ENCODE measurements around the gene HERPUD1. TPM values are rescaled to one million over a fixed set of nuclear protein-coding genes. Genes with fewer than 3 reads are reported as not detected.

HERPUD1 gene
- total and polyA plus RNA-seq, 4 donors = 57.8 to 219 (median 118) TPM

DNA sequence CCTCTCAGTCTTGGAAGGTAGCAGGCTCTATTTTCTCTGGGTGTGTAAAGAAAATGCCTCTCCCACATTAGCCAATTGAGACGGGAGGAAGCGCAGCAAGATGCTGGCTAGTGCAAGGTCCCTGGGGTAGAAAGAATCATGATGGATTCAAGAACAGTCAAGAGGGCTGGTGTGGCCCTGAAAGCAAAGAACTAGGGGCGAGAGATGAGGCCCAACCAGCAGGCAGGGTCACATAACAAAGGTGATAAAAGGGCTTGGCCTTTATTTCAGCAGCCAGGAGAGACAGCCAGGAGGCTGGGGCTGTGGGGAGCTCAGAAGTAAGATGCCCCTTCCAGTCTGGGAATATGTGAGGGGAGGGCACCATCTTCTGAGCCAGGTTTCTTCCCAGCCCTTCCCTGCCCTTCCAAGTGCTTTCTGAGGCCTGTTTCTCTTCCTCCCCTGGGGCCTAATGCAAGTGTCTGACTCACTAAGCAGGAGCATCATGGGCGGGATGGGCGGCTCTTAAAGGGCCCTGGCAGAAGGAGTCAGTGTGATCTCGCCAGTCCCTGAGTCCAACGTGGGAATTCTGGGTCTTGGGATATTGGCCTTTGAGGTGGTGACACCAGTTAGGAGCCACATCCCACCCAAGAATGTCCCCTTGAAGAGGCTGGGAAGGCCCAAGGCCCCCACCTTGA lies 53.5 kb downstream of the HERPUD1 start:
- H3K4me3 ChIP-seq (ENCODE audit: low read depth in 1 of 3, low read length in 3 of 3) = no peak overlapping the region
- DNase-seq (ENCODE audit: low spot score) = no peak
- H3K9me3 ChIP-seq (ENCODE audit: control insufficient read depth in 4 of 4, low read length in 3 of 4) = no peaks in the 10 kb centered on the region
- H3K27ac ChIP-seq (ENCODE audit: low read depth in 1 of 2, low read length in 2 of 2) = peak overlapping the region; percentile 32 to 58
- 88% methylated on average over 7 of the region's 7 CpGs for WGBS
- no peaks in the 10 kb centered on the region for H3K36me3 ChIP-seq (ENCODE audit: control insufficient read depth in 4 of 4, insufficient read depth in 3 of 4, low read depth in 1 of 4, low read length in 3 of 4)
- H3K9ac ChIP-seq (ENCODE audit: low read depth in 1 of 2, low read length in 2 of 2) = no peak overlapping the region
- H3K27me3 ChIP-seq (ENCODE audit: control insufficient read depth in 4 of 4, insufficient read depth in 4 of 4, low read length in 3 of 4) = no peaks in the 10 kb centered on the region
- peaks cover 4 to 17% (median 12%) of the 10 kb centered on the region in 4 donors for H3K4me1 ChIP-seq (ENCODE audit: control insufficient read depth in 4 of 4, insufficient read depth in 4 of 4, low read length in 3 of 4)
- TF ChIP-seq RXRA (IDR thresholded peaks at IDR 0.05) = no peak
- TF ChIP-seq, protein P1, sequence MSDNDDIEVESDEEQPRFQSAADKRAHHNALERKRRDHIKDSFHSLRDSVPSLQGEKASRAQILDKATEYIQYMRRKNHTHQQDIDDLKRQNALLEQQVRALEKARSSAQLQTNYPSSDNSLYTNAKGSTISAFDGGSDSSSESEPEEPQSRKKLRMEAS (IDR thresholded peaks at IDR 0.05) = no peak
- TF ChIP-seq RAD21 (IDR thresholded peaks at IDR 0.05) = no peak
- TF ChIP-seq YY1 (IDR thresholded peaks at IDR 0.05) = no peak
- TF ChIP-seq HNF4G (IDR thresholded peaks at IDR 0.05) = no peak
- no peak for TF ChIP-seq SP1 (IDR thresholded peaks at IDR 0.05)
- no peak for TF ChIP-seq HNF4A (conservative IDR thresholded peaks at IDR 0.05)
- TF ChIP-seq, protein P2, sequence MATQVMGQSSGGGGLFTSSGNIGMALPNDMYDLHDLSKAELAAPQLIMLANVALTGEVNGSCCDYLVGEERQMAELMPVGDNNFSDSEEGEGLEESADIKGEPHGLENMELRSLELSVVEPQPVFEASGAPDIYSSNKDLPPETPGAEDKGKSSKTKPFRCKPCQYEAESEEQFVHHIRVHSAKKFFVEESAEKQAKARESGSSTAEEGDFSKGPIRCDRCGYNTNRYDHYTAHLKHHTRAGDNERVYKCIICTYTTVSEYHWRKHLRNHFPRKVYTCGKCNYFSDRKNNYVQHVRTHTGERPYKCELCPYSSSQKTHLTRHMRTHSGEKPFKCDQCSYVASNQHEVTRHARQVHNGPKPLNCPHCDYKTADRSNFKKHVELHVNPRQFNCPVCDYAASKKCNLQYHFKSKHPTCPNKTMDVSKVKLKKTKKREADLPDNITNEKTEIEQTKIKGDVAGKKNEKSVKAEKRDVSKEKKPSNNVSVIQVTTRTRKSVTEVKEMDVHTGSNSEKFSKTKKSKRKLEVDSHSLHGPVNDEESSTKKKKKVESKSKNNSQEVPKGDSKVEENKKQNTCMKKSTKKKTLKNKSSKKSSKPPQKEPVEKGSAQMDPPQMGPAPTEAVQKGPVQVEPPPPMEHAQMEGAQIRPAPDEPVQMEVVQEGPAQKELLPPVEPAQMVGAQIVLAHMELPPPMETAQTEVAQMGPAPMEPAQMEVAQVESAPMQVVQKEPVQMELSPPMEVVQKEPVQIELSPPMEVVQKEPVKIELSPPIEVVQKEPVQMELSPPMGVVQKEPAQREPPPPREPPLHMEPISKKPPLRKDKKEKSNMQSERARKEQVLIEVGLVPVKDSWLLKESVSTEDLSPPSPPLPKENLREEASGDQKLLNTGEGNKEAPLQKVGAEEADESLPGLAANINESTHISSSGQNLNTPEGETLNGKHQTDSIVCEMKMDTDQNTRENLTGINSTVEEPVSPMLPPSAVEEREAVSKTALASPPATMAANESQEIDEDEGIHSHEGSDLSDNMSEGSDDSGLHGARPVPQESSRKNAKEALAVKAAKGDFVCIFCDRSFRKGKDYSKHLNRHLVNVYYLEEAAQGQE (IDR thresholded peaks at IDR 0.05) = no peak
- no peak for TF ChIP-seq TAF1 (conservative IDR thresholded peaks at IDR 0.05)
- no peak for TF ChIP-seq JUND (IDR thresholded peaks at IDR 0.05)
- TF ChIP-seq GABPA (IDR thresholded peaks at IDR 0.05 in 1 of 2, conservative IDR thresholded peaks at IDR 0.05 in 1 of 2) = no peak
- TF ChIP-seq NR2F2 (IDR thresholded peaks at IDR 0.05) = no peak
- no peak for TF ChIP-seq ZBTB33 (IDR thresholded peaks at IDR 0.05)
- no peak for TF ChIP-seq FOXA2 (IDR thresholded peaks at IDR 0.05)
- no peak for TF ChIP-seq ATF3 (IDR thresholded peaks at IDR 0.05)
- TF ChIP-seq FOXA1 (IDR thresholded peaks at IDR 0.05) = no peak
- TF ChIP-seq, protein P3, sequence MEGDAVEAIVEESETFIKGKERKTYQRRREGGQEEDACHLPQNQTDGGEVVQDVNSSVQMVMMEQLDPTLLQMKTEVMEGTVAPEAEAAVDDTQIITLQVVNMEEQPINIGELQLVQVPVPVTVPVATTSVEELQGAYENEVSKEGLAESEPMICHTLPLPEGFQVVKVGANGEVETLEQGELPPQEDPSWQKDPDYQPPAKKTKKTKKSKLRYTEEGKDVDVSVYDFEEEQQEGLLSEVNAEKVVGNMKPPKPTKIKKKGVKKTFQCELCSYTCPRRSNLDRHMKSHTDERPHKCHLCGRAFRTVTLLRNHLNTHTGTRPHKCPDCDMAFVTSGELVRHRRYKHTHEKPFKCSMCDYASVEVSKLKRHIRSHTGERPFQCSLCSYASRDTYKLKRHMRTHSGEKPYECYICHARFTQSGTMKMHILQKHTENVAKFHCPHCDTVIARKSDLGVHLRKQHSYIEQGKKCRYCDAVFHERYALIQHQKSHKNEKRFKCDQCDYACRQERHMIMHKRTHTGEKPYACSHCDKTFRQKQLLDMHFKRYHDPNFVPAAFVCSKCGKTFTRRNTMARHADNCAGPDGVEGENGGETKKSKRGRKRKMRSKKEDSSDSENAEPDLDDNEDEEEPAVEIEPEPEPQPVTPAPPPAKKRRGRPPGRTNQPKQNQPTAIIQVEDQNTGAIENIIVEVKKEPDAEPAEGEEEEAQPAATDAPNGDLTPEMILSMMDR (IDR thresholded peaks at IDR 0.05; ENCODE audit: low read depth, low read length, missing input control) = no peak
